Mesothelial cell of epicardium (in vitro differentiated cells): ENCODE results near the gene DMAC2. TPM values are rescaled to one million over a fixed set of nuclear protein-coding genes. Genes with fewer than 3 reads are reported as not detected.

Experiments used
- DNase-seq, 2 experiments: peaks; one replicate each; pipeline ENCODE4 v3.0.0; 2021; ENCODE audit warnings: low spot score in 2 of 2; ENCODE audit not compliant: unreplicated experiment in 2 of 2
- H3K27ac Mint-ChIP-seq: 2 replicates; pipeline ENCODE4 v1.8.0; 2021; ENCODE audit warnings: mixed read lengths
- H3K27me3 Mint-ChIP-seq: 2 replicates; pipeline ENCODE4 v1.8.0; 2021; ENCODE audit warnings: low read depth, mixed read lengths
- H3K36me3 Mint-ChIP-seq: 2 replicates; pipeline ENCODE4 v1.8.0; 2021; ENCODE audit warnings: mixed read lengths
- H3K4me1 Mint-ChIP-seq: 2 replicates; pipeline ENCODE4 v1.8.0; 2021; ENCODE audit warnings: mixed read lengths
- H3K4me3 Mint-ChIP-seq: 2 replicates; pipeline ENCODE4 v1.8.0; 2021; ENCODE audit warnings: mild to moderate bottlenecking, moderate library complexity, mixed read lengths
- H3K9me3 Mint-ChIP-seq: 2 replicates; pipeline ENCODE4 v1.8.0; 2021; ENCODE audit warnings: mixed read lengths
- total RNA-seq: library from RNA; stranded (reverse); gene quantifications from 3 replicates; pipeline ENCODE4 v1.2.1, GENCODE V29; 2021
- TF ChIP-seq, protein P1 (sequence below): fragments of 200-600 bp; sonication (generic); IDR thresholded peaks from one replicate; pipeline ENCODE4 v1.5.0; 2021; ENCODE audit warnings: antibody characterized with exemption; ENCODE audit not compliant: unreplicated experiment

The DMAC2 gene
- total RNA-seq, 1 donor from 2014 or later, result 41.4 TPM

DNA sequence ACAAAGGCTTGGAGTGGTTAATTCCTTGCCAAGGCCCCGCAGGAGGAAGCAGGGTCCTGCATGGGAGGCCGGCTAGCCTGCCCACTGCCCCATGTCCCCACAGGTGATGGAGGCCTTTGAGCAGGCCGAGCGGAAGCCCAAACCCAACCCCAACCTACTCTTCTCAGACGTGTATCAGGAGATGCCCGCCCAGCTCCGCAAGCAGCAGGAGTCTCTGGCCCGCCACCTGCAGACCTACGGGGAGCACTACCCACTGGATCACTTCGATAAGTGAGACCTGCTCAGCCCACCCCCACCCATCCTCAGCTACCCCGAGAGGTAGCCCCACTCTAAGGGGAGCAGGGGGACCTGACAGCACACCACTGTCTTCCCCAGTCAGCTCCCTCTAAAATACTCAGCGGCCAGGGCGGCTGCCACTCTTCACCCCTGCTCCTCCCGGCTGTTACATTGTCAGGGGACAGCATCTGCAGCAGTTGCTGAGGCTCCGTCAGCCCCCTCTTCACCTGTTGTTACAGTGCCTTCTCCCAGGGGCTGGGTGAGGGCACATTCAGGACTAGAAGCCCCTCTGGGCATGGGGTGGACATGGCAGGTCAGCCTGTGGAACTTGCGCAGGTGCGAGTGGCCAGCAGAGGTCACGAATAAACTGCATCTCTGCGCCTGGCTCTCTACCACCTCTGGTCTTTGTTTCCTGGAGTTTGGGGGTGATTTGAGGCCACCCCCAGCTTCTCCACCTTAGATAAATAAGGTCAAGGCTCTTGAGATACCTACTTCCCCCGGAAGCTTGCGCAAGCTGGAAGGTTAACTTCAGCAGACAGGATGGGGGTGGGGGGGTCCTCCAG is 15.2 kb downstream of the DMAC2 start:
- Mint-ChIP-seq H3K4me1 (peaks cover 20% of the 10 kb centered on the region), H3K4me3 (no peak overlapping the region), H3K27ac (no peak overlapping the region), H3K36me3 (peaks cover 20% of the 10 kb centered on the region), H3K27me3 (no peaks in the 10 kb centered on the region), H3K9me3 (no peaks in the 10 kb centered on the region)
- DNase-seq, result no peak
- TF ChIP-seq, protein P1, sequence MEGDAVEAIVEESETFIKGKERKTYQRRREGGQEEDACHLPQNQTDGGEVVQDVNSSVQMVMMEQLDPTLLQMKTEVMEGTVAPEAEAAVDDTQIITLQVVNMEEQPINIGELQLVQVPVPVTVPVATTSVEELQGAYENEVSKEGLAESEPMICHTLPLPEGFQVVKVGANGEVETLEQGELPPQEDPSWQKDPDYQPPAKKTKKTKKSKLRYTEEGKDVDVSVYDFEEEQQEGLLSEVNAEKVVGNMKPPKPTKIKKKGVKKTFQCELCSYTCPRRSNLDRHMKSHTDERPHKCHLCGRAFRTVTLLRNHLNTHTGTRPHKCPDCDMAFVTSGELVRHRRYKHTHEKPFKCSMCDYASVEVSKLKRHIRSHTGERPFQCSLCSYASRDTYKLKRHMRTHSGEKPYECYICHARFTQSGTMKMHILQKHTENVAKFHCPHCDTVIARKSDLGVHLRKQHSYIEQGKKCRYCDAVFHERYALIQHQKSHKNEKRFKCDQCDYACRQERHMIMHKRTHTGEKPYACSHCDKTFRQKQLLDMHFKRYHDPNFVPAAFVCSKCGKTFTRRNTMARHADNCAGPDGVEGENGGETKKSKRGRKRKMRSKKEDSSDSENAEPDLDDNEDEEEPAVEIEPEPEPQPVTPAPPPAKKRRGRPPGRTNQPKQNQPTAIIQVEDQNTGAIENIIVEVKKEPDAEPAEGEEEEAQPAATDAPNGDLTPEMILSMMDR, result no peak

DNA sequence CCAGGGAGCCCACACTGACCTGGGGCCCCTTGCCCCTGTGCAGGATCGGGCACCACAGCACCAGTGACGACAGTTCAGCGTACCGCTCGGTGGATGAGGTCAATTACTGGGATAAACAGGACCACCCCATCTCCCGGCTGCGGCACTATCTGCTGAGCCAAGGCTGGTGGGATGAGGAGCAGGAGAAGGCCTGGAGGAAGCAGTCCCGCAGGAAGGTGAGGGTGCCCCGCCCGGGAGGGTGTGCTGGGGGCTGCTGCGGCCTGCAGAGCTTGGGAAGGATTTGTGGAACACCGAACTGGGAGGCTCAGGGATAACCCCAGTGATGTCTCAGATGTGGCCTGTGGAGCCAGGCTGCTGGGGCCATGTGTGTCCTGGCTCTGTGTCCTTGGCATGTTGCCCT is 16.8 kb downstream of the DMAC2 start:
- DNase-seq, result no peak
- TF ChIP-seq, protein P1, result no peak
- Mint-ChIP-seq H3K9me3 (no peaks in the 10 kb centered on the region), H3K4me3 (no peak overlapping the region), H3K4me1 (peaks cover 13% of the 10 kb centered on the region), H3K27me3 (no peaks in the 10 kb centered on the region), H3K27ac (no peak overlapping the region), H3K36me3 (peaks cover 26% of the 10 kb centered on the region)

DNA sequence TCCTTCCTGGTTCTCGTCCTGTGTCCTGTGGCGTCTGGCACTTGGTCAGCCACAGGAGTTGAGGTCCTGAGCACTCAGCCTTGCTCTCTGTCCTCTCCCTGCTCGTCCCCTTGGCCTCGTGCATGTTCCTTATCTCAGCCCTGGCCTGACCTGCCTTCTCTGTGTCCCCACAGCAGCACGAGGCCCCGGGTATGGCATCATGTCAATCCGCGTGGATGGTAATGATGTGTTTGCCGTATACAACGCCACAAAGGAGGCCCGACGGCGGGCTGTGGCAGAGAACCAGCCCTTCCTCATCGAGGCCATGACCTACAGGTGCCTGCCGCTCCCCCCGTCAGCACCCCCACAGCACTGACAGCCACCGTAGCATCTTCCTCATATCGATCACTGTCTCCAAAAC is 17.3 kb downstream of the DMAC2 start:
- no peak for DNase-seq
- H3K4me3 Mint-ChIP-seq, result no peak overlapping the region

GRCh38 chr19:41421973-41422372 is 17.7 kb downstream of the DMAC2 start:
- H3K27ac Mint-ChIP-seq, result no peak overlapping the region
- H3K9me3 Mint-ChIP-seq, result no peaks in the 10 kb centered on the region
- TF ChIP-seq, protein P1, result no peak
- no peak overlapping the region for H3K4me3 Mint-ChIP-seq
- H3K27me3 Mint-ChIP-seq, result no peaks in the 10 kb centered on the region
- no peak for DNase-seq
- H3K36me3 Mint-ChIP-seq, result peaks cover 31% of the 10 kb centered on the region
- H3K4me1 Mint-ChIP-seq, result peaks cover 5% of the 10 kb centered on the region

More for the DNA sequence above, 17.3 kb downstream of the DMAC2 start:
- no peaks in the 10 kb centered on the region for H3K9me3 Mint-ChIP-seq
- TF ChIP-seq, protein P1, result no peak
- H3K27me3 Mint-ChIP-seq, result no peaks in the 10 kb centered on the region
- H3K4me1 Mint-ChIP-seq, result peaks cover 8% of the 10 kb centered on the region
- H3K36me3 Mint-ChIP-seq, result peaks cover 27% of the 10 kb centered on the region
- no peak overlapping the region for H3K27ac Mint-ChIP-seq

GRCh38 chr19:41421314-41421713 is 18.4 kb downstream of the DMAC2 start:
- Mint-ChIP-seq H3K4me3 (no peak overlapping the region), H3K27ac (no peak overlapping the region), H3K36me3 (peaks cover 32% of the 10 kb centered on the region)

More at GRCh38 chr19:41421314-41421713, 18.4 kb downstream of the DMAC2 start:
- no peak for DNase-seq
- no peaks in the 10 kb centered on the region for H3K27me3 Mint-ChIP-seq
- no peaks in the 10 kb centered on the region for H3K9me3 Mint-ChIP-seq
- no peaks in the 10 kb centered on the region for H3K4me1 Mint-ChIP-seq
- TF ChIP-seq, protein P1, result no peak
